ENCODE measurements around the gene CYB5R3.
A peak's percentile ranks its signal among the peaks of the same experiment; 100 is the strongest.
"Not testable (repeated sequence)": the region's sequence is repeated elsewhere in the genome, so short reads cannot be mapped to it uniquely, and the experiment has no call there.

Gene CYB5R3

DNA sequence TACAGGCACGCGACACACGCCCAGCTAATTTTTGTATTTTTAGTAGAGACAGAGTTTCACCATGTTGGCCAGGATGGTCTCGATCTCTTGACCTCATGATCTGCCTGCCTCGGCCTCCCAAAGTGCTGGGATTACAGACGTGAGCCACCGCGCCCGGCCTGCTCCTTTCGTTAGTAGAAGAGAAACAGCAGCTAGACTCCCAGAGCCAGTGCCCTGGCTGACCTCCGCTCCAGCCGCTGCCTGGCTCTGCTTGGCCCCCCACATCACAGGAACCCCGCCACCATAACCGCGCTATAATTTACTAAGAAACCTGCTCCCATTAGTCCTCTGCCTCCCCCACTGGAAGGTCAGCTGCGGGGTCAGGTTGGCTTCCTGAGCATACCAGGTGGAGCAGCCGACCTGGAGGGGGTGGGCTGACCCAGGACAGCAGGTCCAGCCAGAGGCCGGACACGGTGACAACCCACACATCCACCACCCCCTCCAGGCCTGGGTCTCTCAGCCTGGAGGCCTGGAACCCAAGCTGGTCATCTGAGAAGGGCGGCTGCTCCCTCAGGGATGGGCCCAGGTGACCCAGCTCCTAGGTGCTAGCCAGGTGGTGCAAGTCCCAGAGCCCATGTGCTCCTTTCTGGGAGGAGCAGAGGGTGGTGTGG is 27.0 kb downstream of the CYB5R3 start:
- no peak for DNase-seq

GRCh38 chr22:42621505-42622002 is 27.6 kb downstream of the CYB5R3 start:
- peak; percentile 8 for DNase-seq

DNA sequence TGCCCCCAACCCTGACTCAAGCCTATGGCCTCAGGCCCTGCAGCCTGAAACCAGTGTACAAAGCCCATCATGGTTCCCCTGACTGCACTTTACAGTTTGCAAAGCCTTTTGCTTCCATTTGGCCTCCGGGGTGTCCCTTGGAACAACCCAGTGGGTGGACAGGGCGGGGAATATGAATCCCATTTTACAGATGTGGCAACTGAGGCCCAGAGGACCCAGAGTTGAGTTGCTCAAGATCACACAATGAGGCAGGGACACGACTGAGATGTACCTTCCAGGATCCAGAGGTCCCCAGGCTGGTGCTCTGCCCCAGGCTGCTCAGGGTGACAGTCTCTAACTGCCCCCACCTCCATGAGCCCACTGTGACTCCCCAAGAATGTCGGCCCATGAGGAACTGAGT is 29.1 kb downstream of the CYB5R3 start:
- DNase-seq: no peak

- no peak for DNase-seq
Measured at GRCh38 chr22:42619261-42620063, 29.7 kb downstream of the CYB5R3 start.

DNA sequence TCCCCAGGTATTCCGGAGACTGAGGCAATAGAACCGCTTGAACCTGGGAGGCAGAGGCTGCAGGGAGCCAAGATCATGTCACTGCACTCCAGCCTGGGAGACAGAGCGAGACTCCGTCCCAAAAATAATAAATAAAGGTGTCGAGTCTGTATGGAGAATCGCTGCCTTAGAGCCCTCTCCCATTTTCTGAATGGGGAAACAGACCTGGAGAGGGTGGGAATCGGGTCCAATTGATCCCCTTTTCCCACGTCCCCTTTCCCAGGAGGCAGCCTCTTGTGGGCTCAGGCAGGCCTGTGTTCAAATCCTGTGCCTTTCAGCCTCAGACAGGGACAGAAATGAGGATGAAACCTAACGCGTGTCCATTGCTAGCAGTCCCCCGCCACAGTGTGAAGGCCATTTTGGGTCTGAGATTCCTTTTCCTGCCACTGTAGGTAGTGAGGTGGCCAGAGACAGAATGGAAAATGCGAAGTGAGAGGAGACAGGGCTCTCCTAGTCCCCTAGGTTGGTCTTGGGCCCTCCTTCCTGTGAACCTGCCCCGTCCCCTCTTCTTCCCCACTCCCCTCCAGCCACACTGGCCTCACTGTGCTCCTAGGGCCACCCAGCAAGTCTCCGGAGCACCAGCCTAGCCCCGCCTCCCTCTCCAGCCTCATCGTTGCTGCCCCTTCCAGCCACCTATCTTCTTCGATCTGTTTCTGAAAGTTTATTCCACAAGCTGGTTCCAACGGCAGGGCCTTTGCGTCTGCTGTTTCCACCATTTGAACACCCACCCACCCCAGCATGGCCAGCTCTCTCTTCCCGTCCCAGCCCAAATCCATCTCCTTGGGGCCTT is 31.8 kb downstream of the CYB5R3 start:
- no peak for DNase-seq

- DNase-seq: not testable (repeated sequence)
Measured at GRCh38 chr22:42615860-42616175, 33.4 kb downstream of the CYB5R3 start.

DNA sequence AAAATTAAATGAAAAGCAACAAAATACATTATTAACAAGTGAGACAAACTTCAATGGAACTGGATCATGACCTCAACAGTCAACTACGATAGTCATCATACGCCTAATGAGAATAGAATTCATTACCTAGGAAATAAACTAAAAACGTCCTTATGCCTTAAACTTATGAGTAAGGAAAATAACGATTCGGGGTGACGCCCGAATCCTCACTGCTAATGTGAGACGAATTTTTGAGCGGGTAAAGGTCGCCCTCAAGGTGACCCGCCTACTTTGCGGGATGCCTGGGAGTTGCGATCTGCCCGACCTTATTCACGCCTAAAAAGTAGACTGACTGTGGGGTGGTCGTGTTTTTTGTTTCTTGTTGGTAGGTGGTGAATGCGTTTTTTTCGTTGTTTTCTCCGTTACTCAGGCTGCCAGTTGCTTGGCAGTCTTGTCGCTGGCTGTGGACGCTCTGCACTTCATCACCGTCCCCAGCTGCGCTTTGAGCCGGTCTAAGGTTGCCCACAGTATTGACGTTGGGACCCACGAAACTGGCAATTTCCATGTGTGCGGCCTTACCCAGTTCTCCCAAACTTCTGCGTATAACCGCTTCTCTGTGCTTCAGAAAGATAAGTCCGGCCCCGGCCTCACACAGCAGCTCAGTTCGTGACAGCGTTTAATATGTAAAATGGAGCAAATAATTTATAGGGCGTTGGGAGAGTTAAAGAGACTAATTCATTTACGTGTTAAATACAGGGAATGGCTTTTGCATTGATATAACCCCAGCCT is 33.9 kb downstream of the CYB5R3 start:
- DNase-seq: peak; percentile 96

GRCh38 chr22:42614312-42615091 is 34.7 kb downstream of the CYB5R3 start, which contains the start of gene POLDIP3:
POLDIP3 (minus strand) TSS chr22:42614883; CDS start chr22:42614857, 26 bp downstream.
- DNase-seq: peak; percentile 96

DNA sequence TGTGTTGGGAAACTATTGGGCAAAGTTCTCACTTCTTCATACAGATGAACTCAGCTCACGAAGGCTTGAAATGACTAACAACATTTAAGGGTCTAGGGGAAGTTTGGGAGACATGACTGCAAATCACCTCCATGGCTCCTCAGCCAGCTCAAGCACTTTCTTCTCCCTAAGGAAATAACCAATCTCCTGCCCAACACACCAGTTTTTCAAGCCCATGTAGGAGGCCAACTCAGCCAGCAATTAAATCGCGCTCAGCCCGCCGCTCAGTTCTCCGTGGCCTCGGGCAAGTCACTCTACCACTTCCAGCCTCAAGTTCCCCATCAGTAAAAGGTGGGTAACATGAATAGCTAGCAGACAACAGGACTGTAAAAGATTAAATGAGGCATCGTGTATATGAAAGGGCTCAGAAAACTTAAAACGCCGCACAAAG is 35.3 kb downstream of the CYB5R3 start:
- no peak for DNase-seq

DNA sequence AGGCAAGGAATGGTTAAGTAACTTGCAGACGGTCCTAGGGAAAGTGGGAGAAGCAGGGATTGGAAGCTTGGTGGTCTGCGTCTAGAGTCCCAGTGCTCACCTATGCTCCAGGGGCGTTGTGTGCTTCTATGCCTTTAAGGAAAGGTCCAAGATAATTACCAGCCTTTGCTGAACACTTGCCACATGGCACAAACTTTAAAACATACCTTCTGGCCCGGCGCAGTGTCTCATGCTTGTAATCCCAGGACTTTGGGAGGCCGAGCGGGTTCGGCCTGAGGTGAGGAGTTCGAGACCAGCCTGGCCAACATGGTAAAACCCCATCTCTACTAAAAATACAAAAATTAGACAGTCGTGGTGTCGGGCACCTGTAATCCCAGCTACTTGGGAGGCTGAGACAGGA is 36.9 kb downstream of the CYB5R3 start:
- no peak for DNase-seq

GRCh38 chr22:42611051-42611450 is 38.1 kb downstream of the CYB5R3 start:
- DNase-seq: no peak

DNA sequence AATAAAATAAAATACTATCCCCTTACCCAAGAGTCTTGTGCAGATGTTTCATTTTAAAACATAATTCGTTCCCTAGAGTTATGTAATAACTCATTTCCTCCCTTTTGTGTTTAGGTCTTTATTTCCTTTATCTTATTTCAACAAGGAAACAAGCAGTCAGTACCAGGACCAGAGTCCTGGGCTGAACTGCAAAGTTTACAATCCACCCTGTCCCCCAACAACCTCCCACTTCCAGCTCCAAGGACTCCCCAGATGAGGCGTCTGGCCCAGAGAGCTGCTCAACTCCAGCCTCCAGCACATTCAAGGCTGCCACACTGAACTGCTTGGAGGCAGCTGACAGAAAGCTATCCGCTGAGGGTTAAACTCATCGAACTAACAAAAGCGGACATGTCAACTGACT is 39.0 kb downstream of the CYB5R3 start:
- DNase-seq: no peak

DNA sequence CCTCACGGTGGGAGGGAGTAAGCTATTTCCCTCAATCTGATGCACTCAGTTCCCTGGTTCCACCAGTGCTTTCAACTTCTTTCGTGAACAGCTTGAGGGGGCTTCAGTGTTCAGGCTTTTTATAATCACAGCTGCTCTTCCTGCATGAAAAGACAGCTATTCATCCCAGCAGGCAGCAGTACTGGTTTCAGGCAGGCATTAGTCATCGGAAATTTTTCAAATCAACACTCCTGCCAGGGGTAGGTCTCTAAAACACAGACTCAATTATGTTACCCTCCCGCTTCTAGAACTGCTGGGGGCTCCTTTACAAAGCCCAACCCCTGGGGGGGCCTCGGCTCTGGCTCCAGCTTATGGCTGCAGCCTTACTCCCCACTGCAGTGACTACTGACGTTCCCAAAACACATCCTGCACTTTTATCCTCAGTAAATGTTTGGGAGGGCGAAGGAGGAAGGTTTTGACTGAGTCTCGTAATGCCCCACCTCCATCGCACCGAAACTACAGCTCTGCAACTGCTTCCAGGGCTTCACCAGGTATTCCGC is 40.3 kb downstream of the CYB5R3 start:
- peak; percentile 74 for DNase-seq

DNA sequence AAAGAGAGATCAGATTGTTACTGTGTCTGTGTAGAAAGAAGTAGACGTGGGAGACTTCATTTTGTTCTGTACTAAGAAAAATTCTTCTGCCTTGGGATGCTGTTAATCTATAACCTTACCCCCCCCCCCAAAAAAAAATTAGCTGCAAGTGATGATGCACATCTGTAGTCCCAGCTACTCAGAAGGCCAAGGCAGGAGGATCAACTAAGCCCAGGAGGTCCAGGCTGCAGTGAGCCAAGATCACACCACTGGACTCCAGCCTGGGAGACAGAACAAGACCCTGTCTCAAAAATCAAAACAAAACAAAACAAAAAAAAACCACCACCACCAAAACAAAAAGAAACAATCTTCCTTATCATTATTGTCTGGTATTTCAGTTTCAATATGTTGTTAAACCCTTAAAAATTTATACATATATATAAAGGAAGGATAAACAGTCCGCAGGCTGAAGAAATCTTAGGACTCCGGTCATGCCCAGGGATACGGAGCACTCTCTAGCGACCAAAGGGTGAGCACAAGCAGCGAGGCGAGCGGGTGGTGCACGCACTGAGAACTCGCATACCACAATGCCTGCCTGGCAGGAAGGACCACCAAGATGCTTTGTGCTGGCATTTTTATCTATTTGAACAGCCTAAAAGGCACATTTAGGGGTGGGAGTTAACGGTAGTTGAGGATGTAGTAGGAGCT is 40.9 kb downstream of the CYB5R3 start:
- DNase-seq: no peak

DNA sequence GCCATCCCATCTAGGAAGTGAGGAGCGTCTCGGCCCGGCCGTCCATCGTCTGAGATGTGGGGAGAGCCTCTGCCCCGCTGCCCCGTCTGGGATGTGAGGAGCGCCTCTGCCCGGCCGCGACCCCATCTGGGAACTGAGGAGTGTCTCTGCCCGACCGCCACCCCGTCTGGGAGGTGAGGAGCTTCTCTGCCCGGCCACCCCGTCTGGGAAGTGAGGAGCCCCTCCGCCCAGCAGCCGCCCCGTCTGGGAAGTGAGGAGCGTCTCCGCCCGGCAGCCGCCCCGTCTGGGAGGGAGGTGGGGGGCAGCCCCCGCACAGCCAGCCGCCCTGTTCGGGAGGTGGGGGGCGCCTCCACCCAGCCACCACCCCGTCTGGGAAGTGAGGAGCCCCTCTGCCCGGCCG is 41.6 kb downstream of the CYB5R3 start:
- not testable (repeated sequence) for DNase-seq

GRCh38 chr22:42604403-42604802 is 44.8 kb downstream of the CYB5R3 start:
- no peak for DNase-seq

- no peak for DNase-seq
Measured at GRCh38 chr22:42603427-42603826, 45.8 kb downstream of the CYB5R3 start.

DNA sequence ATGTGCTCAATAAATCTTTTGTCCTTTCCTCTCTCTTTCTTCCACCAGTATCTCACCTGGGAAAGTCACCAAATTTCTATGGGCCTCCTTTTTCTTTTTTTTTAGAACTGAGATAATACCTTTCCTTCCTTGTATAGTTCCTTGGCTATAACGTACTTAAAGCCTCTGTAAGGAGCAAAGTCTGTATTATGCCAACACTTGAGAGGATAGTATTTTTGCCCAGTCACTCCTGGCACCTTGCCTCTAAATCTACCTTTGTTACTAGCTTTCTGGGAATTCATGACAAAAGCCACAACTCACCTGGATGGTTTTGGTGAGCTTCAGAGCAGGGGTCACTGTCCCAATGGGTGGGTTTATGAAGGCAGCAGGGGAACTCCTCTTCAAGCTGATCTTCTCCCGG is 46.7 kb downstream of the CYB5R3 start:
- no peak for DNase-seq

DNA sequence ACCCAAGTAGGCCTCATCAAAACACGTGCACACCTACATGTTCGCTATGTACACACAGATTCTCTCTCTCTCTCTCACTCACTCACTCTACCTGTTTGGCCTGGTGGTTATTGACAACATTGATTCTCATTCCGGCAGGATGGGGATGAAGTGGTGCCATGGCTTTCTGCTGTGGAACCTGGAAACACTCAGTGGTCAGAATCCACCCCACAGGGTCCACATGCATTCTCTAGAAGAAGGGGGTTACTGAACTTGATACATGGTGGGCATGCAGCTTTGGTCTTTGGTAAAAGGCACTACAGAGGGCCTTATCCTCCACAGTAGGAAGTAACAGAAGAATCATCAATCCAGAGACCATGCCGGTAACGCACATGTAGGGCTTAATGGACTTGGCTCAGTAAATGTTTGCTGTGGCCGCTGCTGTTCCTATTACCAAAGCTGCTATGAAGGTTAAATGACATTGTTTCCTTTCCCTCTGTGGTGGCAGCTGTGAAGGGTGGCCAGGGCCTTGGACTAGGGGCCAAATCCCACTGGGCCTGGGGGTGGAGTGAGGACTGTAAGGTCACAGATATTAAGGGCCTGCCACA is 47.2 kb downstream of the CYB5R3 start:
- no peak for DNase-seq

DNA sequence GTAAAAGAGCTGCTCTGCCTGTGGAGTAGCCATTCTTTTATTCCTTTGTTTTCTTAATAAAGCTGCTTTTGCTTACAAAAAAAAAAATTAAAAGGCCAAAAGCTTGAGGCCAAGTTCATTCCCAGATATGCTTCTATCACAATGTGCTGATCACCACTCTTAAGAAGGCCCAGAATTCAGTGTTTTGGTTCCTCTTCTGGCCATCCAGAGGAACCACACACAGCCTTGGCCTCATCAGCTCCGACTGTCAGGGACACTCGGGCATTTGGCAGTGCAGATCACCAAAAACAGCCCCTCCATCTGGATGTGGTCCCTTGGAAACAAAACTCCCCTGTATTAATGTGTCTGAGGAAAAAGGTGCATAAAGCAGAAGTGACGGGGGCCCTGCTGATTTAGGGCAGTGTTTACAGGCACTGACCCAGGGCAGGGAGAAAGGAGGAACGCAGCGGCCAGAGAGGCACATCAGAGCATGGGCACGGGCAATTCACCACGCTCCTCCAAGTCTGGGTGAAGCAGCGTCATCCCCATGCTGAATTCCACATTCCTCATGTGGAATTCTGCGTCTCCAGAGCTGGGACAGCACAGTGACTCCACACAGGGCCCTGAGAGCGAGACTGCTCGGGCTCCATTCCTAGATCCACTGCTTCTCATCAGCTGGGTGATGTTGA is 52.2 kb downstream of the CYB5R3 start:
- no peak for DNase-seq

All from NCI-H2227 treated with DMSO at 0.1 percent for 48 hours (cell line).